K562 (cell line): ENCODE data around the gene PARD3. TPM values are rescaled to one million over a fixed set of nuclear protein-coding genes. Genes with fewer than 3 reads are reported as not detected.

Experiments
- ATAC-seq: fragments of 200-7000 bp; cut with Tn5 transposase; 3 replicates; pipeline ENCODE4 v1.9.1; 2020; ENCODE audit warnings: moderate library complexity
- BruUV-seq: library from RNA; stranded (reverse); fragments of 400-500 nt; replicated peaks from 2 replicates; lab custom pipeline; 2021; lab: Mats Ljungman, UMichigan
- CTCF ChIA-PET: fragments of 300-600 bp; formaldehyde crosslinking; extraction: SDS; loops from one replicate; lab custom pipeline; 2021; ENCODE audit warnings: low intra/inter-chr PET ratio; lab: Yijun Ruan, JAX
- POLR2A ChIA-PET: fragments of 300-600, 350-650 bp; sonication (Branson Sonifier 250); formaldehyde crosslinking; extraction: SDS; loops from one replicate; lab custom pipeline; 2021; ENCODE audit warnings: antibody characterized with exemption, inconsistent platforms; lab: Yijun Ruan, JAX
- DNase-seq, 4 experiments: peaks; one replicate each; pipeline versions ENCODE4 v3.0.0 to v3.0.0-alpha.2; 2011 to 2018; ENCODE audit warnings: low spot score in 3 of 4, mixed read lengths in 3 of 4; ENCODE audit errors: extremely low read depth in 1 of 4
- FAIRE-seq: peaks from 2 replicates; lab custom pipeline; 2011; peaks lifted over from hg19 to GRCh38; lab: Jason Lieb, UNC
- H2AFZ ChIP-seq: 2 replicates; pipeline ENCODE4 v1.6.0; 2011; ENCODE audit warnings: low read depth, low read length, control low read depth, inconsistent platforms
- H3K27ac ChIP-seq: fragments of 200-600 bp; 3 replicates; pipeline ENCODE4 v1.8.0; 2011; ENCODE audit warnings: low read depth, mild to moderate bottlenecking, control low read depth, inconsistent platforms, low read length, moderate library complexity, mixed read lengths; ENCODE audit errors: extremely low read depth
- H3K27me3 ChIP-seq, 2 experiments: fragments of 300-600 bp in 1 of 2; 2 replicates in 1 of 2; 3 replicates in 1 of 2; pipeline versions ENCODE4 v1.6.0 to v1.8.0; 2011; ENCODE audit warnings: inconsistent platforms in 2 of 2, low read length in 2 of 2, mild to moderate bottlenecking in 1 of 2, mixed read lengths in 1 of 2, moderate library complexity in 1 of 2; ENCODE audit not compliant: control insufficient read depth in 2 of 2, insufficient read depth in 2 of 2
- H3K36me3 ChIP-seq: fragments of 300-600 bp; 3 replicates; pipeline ENCODE4 v1.8.0; 2011; ENCODE audit warnings: mild to moderate bottlenecking, low read length, inconsistent platforms; ENCODE audit not compliant: control insufficient read depth, insufficient read depth
- H3K4me1 ChIP-seq, 2 experiments: fragments of 200-600 bp in 1 of 2; replicated peaks in 1 of 2; 2 replicates in 1 of 2; 3 replicates in 1 of 2; pipeline versions ENCODE4 v1.5.1 to v1.8.0; 2011; ENCODE audit warnings: inconsistent platforms in 2 of 2, low read length in 2 of 2, mild to moderate bottlenecking in 1 of 2, mixed read lengths in 1 of 2, moderate library complexity in 1 of 2; ENCODE audit not compliant: control insufficient read depth in 2 of 2, insufficient read depth in 2 of 2
- H3K4me2 ChIP-seq: 2 replicates; pipeline ENCODE4 v1.6.1; 2011; ENCODE audit warnings: low read length, control low read depth, inconsistent platforms, mixed read lengths; ENCODE audit not compliant: insufficient read depth
- H3K4me3 ChIP-seq: fragments of 200-600 bp; sonication (generic), shearing (Covaris generic); 2 replicates; pipeline ENCODE4 v1.5.1; 2016; ENCODE audit warnings: control low read depth, inconsistent platforms
- H3K79me2 ChIP-seq: fragments of 200-600 bp; 3 replicates; pipeline ENCODE4 v1.8.0; 2011; ENCODE audit warnings: low read length, inconsistent platforms; ENCODE audit not compliant: control insufficient read depth, insufficient read depth
- H3K9ac ChIP-seq, 2 experiments: 2 replicates each; pipeline versions ENCODE4 v1.6.0 to v1.6.1; 2011; ENCODE audit warnings: low read depth in 2 of 2, low read length in 2 of 2, control low read depth in 1 of 2, inconsistent platforms in 1 of 2, mild to moderate bottlenecking in 1 of 2, mixed read lengths in 1 of 2; ENCODE audit not compliant: insufficient read depth in 1 of 2
- H3K9me1 ChIP-seq: one replicate; pipeline ENCODE4 v1.6.0; 2011; ENCODE audit warnings: inconsistent platforms, mild to moderate bottlenecking, low read length, moderate library complexity; ENCODE audit not compliant: control insufficient read depth, insufficient read depth
- H3K9me3 ChIP-seq: replicated peaks from 2 replicates; pipeline ENCODE4 v1.5.1; 2011; ENCODE audit warnings: low read depth, low read length, inconsistent platforms; ENCODE audit not compliant: control insufficient read depth, insufficient read depth
- H4K20me1 ChIP-seq: replicated peaks from 2 replicates; pipeline ENCODE4 v1.6.1; 2011; ENCODE audit warnings: low read length, inconsistent platforms, mixed read lengths; ENCODE audit not compliant: control insufficient read depth, insufficient read depth
- CREBBP ChIP-seq: IDR thresholded peaks from one replicate; pipeline ENCODE4 v1.6.1; 2012; ENCODE audit warnings: low read depth, mild to moderate bottlenecking, control low read depth, inconsistent platforms, low read length
- GTF2F1 ChIP-seq: IDR thresholded peaks from 2 replicates; pipeline ENCODE4 v1.6.1; 2011; ENCODE audit warnings: low read depth, low read length, improper control_type of control experiment
- NFYB ChIP-seq: IDR thresholded peaks from 2 replicates; pipeline ENCODE4 v1.6.1; 2011; ENCODE audit warnings: mild to moderate bottlenecking, moderate library complexity; ENCODE audit not compliant: insufficient read length; ENCODE audit errors: extremely low read depth
- POU5F1 ChIP-seq: fragments of 150-350 bp; IDR thresholded peaks from 2 replicates; pipeline ENCODE4 v1.6.1; 2014; ENCODE audit warnings: borderline replicate concordance, low read length, low read depth, mild to moderate bottlenecking; ENCODE audit not compliant: partially characterized antibody
- WGBS: fragments of 100-300 bp; shearing (Covaris generic); methylation state at CpG from one replicate; pipeline ENCODE4 v1.1.6; 2016; ENCODE audit warnings: low coverage, mixed read lengths; ENCODE audit not compliant: insufficient coverage; ENCODE audit errors: missing lambda C conversion rate; 5-methylcytosine and 5-hydroxymethylcytosine counted together
- in situ Hi-C: fragments of 300-500 bp; cut with MboI; formaldehyde crosslinking; loops from 4 replicates; pipeline ENCODE4 v1.15.0; 2018; ENCODE audit warnings: inconsistent platforms, mixed read lengths
- intact Hi-C: fragments of 100-400 bp; cut with micrococcal nuclease; formaldehyde crosslinking; loops from 2 replicates; pipeline ENCODE4 v1.14.2; 2022
- polyA plus RNA-seq, 8 experiments: library from polyadenylated mRNA; depleted of rRNA in 4 of 8; stranded (reverse) in 5 of 8; unstranded in 3 of 8; fragments of >200 nt; fragmentation: Nextera tagmentation in 2 of 8; fragmentation: Illumina TruSeq in 1 of 8; extraction: Ambion mirVana in 2 of 8; extraction: Trizol in 1 of 8; gene quantifications; 2 replicates each; pipeline versions ENCODE4 v1.2.1 to v1.2.3, GENCODE V29; 2011 to 2014; ENCODE audit warnings: inconsistent platforms in 1 of 8, missing spikeins in 1 of 8
- total RNA-seq, 7 experiments: library from RNA; depleted of rRNA in 6 of 7; stranded (reverse); fragments of >200 nt in 6 of 7; fragmentation: Illumina TruSeq in 2 of 7; extraction: Trizol in 2 of 7; gene quantifications; 2 replicates each; pipeline versions ENCODE4 v1.2.1 to v1.2.3, GENCODE V29; 2011 to 2021; ENCODE audit warnings: low replicate concordance in 1 of 7
- TF ChIP-seq, protein P1 (sequence below): fragments of 450-650 bp; conservative IDR thresholded peaks from 2 replicates; pipeline ENCODE4 v1.6.1; 2016; ENCODE audit warnings: missing genetic modification characterization, low read depth, mild to moderate bottlenecking, control low read depth, missing compliant biosample characterization
- TF ChIP-seq, protein P2 (sequence below): fragments of 200-600 bp; sonication (generic); IDR thresholded peaks from one replicate; pipeline ENCODE4 v1.6.1; 2012; ENCODE audit warnings: mild to moderate bottlenecking, low read depth, low read length, inconsistent platforms

PARD3 gene
- total and polyA plus RNA-seq, 9 of the 15 experiments (the other 6 are each of a cell fraction or from before 2014, with no cell fraction given): 2.7 to 11.7 (median 7.7) TPM

DNA sequence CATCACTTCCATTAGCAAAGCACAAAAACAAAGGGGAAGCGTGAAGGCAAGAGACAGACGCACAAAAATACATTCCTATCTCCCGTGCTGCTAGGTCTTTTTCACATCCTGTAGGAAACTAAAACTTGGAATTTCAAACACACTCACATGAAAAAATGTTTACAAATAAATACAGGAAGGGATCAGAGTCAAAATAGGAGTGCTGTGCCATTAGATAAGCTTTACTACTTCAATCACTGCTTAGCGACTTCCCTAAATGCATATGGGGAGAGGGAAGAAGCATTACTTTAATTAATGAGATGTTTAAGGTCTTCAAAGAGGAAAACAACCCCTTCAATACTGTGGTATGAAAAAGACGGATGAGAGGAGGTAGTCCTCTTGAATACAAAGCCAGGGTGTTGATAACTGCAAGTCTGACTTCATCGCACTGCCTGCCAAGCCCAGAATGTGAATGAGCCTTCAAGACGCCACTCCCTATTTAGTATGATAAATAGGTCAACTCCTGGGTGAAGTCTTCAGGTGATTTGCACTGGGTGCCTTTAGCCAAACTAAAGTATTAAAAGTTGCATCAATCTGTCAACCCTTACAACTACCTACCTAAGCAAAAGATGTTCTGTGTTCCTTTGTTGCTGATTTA lies 13.9 kb downstream of the PARD3 start:
- Histone ChIP-seq H3K27ac (no peak overlapping the region), H2AFZ (no peak overlapping the region), H3K4me1 (no peaks in the 10 kb centered on the region), H3K79me2 (no peaks in the 10 kb centered on the region), H3K36me3 (no peaks in the 10 kb centered on the region), H3K4me3 (no peak overlapping the region), H3K4me2 (no peak overlapping the region), H3K9ac (no peak overlapping the region), H3K27me3 (no peaks in the 10 kb centered on the region; a peak in 1 of 5 replicates), H3K9me1 (peaks cover 2% of the 10 kb centered on the region), H4K20me1 (no peaks in the 10 kb centered on the region; the same call in 1 of the 2 replicates), H3K9me3 (no peaks in the 10 kb centered on the region)
- BruUV-seq: no TSS peak
- FAIRE-seq (no peak), ATAC-seq (no peak), DNase-seq (no peak)
- intact Hi-C loops (no loop called here), in situ Hi-C loops (no loop called here)
- ChIA-PET CTCF (no interaction called here), POLR2A (no interaction called here)
- 21% methylated on average over 7 of the region's 7 CpGs for WGBS
- TF ChIP-seq CREBBP (no peak), POU5F1 (no peak), NFYB (no peak), GTF2F1 (no peak)
- TF ChIP-seq, protein P1, sequence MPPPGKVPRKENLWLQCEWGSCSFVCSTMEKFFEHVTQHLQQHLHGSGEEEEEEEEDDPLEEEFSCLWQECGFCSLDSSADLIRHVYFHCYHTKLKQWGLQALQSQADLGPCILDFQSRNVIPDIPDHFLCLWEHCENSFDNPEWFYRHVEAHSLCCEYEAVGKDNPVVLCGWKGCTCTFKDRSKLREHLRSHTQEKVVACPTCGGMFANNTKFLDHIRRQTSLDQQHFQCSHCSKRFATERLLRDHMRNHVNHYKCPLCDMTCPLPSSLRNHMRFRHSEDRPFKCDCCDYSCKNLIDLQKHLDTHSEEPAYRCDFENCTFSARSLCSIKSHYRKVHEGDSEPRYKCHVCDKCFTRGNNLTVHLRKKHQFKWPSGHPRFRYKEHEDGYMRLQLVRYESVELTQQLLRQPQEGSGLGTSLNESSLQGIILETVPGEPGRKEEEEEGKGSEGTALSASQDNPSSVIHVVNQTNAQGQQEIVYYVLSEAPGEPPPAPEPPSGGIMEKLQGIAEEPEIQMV (tag): no peak
- TF ChIP-seq, protein P2, sequence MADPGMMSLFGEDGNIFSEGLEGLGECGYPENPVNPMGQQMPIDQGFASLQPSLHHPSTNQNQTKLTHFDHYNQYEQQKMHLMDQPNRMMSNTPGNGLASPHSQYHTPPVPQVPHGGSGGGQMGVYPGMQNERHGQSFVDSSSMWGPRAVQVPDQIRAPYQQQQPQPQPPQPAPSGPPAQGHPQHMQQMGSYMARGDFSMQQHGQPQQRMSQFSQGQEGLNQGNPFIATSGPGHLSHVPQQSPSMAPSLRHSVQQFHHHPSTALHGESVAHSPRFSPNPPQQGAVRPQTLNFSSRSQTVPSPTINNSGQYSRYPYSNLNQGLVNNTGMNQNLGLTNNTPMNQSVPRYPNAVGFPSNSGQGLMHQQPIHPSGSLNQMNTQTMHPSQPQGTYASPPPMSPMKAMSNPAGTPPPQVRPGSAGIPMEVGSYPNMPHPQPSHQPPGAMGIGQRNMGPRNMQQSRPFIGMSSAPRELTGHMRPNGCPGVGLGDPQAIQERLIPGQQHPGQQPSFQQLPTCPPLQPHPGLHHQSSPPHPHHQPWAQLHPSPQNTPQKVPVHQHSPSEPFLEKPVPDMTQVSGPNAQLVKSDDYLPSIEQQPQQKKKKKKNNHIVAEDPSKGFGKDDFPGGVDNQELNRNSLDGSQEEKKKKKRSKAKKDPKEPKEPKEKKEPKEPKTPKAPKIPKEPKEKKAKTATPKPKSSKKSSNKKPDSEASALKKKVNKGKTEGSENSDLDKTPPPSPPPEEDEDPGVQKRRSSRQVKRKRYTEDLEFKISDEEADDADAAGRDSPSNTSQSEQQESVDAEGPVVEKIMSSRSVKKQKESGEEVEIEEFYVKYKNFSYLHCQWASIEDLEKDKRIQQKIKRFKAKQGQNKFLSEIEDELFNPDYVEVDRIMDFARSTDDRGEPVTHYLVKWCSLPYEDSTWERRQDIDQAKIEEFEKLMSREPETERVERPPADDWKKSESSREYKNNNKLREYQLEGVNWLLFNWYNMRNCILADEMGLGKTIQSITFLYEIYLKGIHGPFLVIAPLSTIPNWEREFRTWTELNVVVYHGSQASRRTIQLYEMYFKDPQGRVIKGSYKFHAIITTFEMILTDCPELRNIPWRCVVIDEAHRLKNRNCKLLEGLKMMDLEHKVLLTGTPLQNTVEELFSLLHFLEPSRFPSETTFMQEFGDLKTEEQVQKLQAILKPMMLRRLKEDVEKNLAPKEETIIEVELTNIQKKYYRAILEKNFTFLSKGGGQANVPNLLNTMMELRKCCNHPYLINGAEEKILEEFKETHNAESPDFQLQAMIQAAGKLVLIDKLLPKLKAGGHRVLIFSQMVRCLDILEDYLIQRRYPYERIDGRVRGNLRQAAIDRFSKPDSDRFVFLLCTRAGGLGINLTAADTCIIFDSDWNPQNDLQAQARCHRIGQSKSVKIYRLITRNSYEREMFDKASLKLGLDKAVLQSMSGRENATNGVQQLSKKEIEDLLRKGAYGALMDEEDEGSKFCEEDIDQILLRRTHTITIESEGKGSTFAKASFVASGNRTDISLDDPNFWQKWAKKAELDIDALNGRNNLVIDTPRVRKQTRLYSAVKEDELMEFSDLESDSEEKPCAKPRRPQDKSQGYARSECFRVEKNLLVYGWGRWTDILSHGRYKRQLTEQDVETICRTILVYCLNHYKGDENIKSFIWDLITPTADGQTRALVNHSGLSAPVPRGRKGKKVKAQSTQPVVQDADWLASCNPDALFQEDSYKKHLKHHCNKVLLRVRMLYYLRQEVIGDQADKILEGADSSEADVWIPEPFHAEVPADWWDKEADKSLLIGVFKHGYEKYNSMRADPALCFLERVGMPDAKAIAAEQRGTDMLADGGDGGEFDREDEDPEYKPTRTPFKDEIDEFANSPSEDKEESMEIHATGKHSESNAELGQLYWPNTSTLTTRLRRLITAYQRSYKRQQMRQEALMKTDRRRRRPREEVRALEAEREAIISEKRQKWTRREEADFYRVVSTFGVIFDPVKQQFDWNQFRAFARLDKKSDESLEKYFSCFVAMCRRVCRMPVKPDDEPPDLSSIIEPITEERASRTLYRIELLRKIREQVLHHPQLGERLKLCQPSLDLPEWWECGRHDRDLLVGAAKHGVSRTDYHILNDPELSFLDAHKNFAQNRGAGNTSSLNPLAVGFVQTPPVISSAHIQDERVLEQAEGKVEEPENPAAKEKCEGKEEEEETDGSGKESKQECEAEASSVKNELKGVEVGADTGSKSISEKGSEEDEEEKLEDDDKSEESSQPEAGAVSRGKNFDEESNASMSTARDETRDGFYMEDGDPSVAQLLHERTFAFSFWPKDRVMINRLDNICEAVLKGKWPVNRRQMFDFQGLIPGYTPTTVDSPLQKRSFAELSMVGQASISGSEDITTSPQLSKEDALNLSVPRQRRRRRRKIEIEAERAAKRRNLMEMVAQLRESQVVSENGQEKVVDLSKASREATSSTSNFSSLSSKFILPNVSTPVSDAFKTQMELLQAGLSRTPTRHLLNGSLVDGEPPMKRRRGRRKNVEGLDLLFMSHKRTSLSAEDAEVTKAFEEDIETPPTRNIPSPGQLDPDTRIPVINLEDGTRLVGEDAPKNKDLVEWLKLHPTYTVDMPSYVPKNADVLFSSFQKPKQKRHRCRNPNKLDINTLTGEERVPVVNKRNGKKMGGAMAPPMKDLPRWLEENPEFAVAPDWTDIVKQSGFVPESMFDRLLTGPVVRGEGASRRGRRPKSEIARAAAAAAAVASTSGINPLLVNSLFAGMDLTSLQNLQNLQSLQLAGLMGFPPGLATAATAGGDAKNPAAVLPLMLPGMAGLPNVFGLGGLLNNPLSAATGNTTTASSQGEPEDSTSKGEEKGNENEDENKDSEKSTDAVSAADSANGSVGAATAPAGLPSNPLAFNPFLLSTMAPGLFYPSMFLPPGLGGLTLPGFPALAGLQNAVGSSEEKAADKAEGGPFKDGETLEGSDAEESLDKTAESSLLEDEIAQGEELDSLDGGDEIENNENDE: no peak
